Retina (tissue), 1 donor: ENCODE data around the gene MRPL28.
"Not testable (repeated sequence)": the region's sequence is repeated elsewhere in the genome, so short reads cannot be mapped to it uniquely, and the experiment has no call there.

Source experiments
- DNase-seq: peaks from one replicate; pipeline ENCODE4 v3.0.0-alpha.2; 2016

MRPL28 gene

GRCh38 chr16:359067-359763 is 11.1 kb downstream of the MRPL28 start:
- no peak for DNase-seq

DNA sequence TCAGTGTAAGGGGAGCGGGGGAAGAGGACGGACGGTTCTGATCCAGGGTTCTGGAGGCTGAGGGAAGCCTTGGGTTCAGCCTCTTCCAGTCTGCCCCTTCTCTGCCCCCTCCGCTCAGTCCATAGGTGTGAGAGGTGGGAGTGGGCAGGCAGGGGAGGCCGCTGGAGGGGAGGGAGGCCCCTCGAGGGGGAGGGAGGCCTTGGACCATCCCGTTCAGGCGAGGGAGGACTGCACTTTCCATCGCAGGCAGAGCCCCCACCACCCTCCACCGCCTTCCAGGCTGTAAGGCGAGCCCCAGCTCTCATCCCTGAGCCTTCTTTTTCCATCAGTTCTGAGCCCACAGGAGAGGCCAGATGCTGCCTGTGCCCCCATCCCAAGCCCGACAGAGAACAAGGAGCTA is 13.6 kb downstream of the MRPL28 start:
- DNase-seq, result no peak

DNA sequence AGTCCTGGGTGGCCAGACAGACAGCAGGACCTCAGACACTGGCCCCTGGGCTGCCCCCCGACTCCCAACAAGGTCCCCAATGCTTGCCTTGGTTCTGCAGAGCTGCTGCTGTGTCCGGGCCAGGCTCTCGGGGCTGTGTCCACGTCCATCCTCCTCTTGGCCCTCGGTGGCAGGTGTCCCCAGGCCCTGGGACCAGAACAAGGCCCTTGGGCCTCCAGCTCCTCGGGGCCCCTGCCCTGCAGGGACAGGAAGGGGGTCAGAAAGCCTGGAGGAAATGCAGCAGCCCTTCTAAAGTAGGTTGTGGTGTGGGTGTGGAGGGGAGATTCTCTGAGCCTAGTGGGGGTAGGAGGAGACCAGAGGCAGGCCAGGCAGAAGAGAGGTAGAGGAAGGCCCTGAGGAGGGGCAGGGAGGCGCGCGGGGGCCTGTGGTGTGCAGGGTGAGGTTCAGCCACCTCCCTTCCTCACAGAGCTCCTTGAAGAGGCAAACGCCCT is 15.3 kb downstream of the MRPL28 start:
- no peak for DNase-seq

DNA sequence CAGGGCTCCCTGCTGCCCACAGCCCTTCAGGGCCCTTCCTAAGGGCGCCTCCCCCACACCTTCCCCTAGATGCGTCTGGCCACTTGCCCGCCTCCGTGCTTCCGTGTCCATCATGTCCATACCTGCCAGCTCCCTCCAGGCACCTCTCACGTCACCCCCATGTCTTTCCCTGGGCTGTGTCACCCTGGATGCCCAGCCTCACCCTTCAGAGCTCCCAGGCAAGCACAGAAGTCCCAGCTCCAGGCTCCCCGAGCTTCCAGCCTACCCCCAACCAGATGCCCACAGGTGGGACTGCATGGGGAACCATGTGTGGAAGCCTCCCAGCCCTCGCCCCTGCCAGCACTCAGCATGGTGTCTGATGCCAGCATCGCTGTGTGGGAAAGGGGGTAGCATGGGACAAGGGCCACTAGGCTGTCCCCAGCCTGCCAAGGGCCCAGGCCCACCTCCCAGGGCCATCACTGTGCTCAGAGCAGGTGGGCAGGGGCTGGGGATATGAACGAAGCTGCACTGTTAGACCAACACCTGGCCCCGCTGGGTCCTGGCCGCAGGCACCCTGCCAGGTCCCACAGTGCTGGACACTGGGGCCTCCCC is 16.0 kb downstream of the MRPL28 start:
- no peak for DNase-seq

- DNase-seq, result no peak
These were observed 16.7 kb downstream of the MRPL28 start for GRCh38 chr16:353404-354290.

DNA sequence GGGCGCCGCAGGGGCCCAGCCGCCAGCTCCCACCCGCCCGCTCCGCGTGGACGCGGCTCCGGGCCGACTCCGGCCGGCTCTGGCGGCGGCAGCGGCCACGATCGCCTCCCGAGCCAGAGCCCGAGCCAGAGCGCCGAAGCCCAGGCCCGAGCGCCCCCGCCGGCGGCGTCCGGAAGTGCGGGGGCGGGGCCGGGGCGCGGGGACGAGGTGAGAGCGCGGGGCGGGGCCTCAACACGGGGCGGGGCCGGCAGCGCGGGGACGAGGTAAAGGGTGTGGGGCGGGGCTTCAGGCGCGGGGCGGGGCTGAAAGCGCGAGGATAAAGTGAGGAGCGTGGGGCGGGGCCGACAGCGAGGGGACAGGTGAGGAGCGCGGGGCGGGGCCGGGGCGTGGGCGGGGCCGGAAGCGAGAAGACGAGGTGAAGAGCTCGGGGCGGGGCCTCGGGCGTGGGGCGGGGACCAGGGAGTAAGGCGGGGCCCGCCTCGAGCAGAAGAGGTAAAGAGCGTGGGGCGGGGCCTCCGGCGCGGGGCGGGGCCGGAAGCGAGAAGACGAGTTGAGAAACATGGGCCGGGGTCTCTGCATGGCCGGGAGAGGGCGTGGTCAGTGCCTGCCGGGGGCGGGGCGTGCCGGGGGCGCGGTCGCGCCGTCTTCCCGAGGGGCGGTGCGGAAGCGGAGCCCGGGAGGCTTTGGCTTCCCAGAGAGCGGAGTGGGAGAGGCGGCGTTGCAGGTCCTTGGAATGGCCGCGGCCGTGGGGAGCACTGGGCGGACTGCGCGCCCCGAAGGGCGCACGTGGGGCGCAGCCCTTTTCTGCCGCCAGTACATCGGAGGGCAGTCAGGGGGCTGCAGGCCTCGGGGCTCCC is 17.6 kb downstream of the MRPL28 start, which contains the start of gene AXIN1:
TSS of gene AXIN1 (minus strand) at position 177 of the 857 bp plus-strand sequence. CDS start 5,698 bp downstream, outside the sequence.
- peak; percentile 89 for DNase-seq

DNA sequence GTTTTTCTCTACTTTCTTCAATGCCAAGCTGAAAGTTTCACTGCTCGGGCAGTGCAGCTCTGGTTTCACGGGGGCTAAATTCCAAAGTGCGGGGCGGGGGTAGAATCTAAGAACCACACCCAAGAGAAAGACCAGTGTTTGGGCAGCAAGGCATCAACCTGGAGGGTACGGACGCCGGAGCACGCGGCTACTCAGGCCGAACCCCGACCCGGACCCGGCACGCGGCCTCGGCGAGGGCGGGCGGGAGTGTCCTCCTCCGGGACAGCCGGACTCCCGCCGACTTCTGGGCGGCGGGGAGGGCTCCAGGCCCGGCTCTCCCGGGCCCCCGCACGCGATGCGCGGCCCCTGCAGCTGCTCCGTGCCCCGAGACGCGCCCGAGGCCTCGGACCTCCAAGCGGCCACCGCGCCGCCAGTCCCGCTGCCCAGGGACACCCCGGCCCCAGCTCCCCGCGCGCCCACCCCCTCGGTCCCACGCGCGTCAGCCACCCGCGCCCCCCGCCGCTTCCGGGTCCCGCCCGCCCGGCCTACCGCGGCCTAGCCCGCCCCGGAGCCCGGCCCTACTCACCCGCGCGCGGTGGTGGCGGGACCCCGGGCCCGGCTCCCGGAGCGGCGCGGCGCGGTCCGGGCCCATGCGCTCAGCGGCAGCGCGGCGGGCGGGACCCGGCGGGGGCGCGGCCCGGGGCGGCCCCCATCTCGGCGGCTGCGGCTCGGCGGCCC is 18.4 kb downstream of the MRPL28 start:
- no peak for DNase-seq

- DNase-seq, result no peak
These were observed 20.1 kb downstream of the MRPL28 start for GRCh38 chr16:350203-350602.

DNA sequence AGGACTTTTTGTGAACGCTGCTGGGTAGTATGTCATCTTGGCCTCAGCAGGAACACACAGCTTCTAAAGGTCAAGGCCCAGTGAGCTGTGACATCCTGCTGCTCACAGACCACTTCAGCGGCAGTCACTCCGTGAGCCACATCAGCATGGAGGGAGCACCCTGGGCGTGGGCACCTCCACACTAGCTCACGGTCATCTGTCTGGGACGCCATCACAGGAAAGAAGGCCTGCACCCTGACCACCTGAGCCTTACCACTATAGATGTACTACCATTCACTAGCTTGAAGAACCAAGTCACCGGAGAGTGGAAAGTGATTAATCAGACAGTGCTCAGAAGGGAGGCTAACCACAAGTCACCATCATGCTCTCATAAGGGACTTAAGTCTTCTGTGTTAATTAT is 21.1 kb downstream of the MRPL28 start:
- no peak for DNase-seq

DNA sequence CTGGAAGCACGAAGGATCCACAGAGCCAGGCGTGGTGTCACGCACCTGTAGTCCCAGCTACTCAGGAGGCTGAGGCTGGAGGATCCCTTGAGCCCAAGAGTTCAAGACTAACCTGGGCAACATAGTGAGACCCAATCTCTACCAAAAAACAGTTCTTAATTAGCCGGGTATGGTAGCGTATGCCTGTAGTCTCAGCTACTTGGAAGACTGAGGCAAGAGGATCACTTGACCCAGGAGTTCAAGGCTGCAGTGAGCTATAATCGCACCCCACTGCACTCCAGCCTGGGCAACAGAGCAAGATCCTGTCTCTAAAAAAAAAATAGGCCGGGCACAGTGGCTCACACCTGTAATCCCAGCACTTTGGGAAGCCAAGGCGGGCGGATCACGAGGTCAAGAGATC is 21.8 kb downstream of the MRPL28 start:
- DNase-seq, result not testable (repeated sequence)

DNA sequence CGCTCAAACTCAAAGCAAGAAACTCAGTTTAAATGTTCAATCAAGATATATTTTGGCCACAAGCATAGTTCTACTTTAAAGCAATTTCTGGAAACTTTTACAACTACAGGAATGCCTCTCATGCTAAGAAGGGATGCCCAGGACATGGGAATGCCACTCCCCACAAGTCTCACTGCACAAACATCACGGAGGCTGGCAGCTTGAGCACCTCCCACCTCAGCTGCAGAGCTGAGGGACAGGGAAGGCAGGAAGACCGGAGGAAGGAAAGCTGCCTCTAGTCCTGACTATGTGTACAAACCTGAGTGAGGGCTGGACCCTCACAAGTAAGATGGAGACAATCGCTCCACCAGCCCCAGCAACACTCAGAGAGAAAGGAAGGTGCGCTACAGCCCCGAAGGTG is 23.1 kb downstream of the MRPL28 start:
- DNase-seq, result no peak

DNA sequence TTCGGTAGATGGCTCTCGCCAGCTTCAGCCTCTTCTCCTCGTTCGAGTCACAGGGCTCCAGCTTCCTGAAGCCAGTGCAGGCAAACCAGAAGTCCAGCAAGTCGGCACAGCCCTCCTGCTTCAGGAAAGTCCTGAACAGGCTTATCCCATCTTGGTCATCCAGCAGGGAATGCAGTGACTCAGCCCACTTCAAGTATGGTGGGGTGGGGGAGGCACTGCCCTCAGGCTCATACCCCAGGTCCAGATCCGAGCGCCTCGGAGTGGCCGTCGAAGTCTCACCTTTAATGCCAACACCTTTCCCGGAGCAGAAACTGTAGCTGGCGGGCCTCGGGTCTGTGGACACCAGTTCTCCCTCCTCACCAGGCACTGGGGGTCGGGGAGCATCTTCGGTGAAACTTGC is 23.8 kb downstream of the MRPL28 start:
- no peak for DNase-seq

DNA sequence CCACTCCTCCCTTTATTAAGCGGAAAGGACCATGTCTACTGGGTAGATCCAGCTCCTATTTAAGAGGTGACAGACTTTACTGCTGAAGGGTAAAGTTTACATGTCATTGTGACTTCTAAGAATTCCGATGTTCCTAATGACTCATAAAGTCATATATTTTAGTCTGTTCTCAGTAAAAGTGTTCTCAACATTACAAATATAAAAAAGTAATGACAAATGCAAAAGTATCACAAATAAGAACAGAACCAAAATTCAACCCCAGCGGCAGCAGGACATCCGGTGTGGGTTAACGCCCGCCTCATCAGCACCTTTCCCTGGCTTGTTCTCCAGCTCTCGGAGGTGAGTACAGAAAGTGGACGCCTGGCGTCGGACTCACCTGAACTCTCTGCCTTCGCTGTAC is 24.6 kb downstream of the MRPL28 start:
- DNase-seq, result no peak

DNA sequence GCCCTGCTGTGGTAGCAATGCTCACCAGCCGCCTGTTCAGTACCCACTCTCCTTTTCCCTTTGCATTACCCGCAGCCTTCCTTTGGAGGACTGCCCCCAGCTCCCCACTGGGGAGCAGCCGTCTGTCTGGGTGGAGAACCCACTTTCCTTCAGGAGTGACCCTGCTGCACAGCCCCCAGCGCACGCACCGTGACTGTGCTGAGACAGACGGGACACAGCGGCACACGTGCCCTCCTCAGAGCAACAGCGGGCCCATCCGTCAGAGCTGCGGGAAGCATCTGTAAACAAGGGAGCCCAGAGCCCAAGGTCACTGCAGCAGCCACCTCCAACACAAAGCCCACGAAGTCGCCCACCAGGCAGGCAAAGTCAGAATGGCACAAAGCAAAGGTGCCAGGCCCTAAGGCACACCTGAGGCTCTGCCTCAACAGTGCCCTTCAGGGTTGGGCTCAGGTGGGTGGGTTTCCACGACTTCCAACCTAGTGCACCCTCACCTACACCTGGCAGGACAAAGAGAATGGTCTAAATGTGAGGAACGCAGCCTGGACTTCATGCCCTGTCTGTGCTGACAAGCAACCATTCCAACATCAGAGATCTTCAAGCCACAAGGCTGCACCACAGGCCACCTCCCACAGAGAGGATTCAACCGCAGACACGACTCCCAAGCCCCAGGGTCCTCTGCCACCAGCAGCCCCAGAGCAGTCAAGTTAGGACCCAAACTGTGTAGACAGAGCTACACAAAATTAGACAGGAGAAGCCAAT is 27.7 kb downstream of the MRPL28 start:
- no peak for DNase-seq

- DNase-seq, result not testable (repeated sequence)
These were observed 28.4 kb downstream of the MRPL28 start for GRCh38 chr16:341974-342336.

- not testable (repeated sequence) for DNase-seq
These were observed 29.0 kb downstream of the MRPL28 start for GRCh38 chr16:341095-341973.

GRCh38 chr16:340370-341091 is 29.8 kb downstream of the MRPL28 start:
- no peak for DNase-seq

- DNase-seq, result no peak
These were observed 30.7 kb downstream of the MRPL28 start for GRCh38 chr16:339680-340079.

GRCh38 chr16:337975-338575 is 32.3 kb downstream of the MRPL28 start:
- DNase-seq, result no peak
